PC-9 (cell line): ENCODE measurements around the gene KDM1A. TPM values are rescaled to one million over a fixed set of nuclear protein-coding genes. Genes with fewer than 3 reads are reported as not detected.

Source experiments
- BruUV-seq: library from RNA; stranded (reverse); fragments of 400-500 nt; replicated peaks from 2 replicates; lab custom pipeline; 2021; lab: Mats Ljungman, UMichigan
- CTCF ChIA-PET: fragments of 300-600 bp; sonication (Branson Sonifier 250); formaldehyde crosslinking; loops from one replicate; lab custom pipeline; 2022; ENCODE audit warnings: antibody characterized with exemption; lab: Charles Lee
- POLR2A ChIA-PET: fragments of 300-600 bp; sonication (Branson Sonifier 250); formaldehyde crosslinking; loops from one replicate; lab custom pipeline; 2022; ENCODE audit warnings: antibody characterized with exemption; ENCODE audit not compliant: unreplicated experiment; lab: Charles Lee
- DNase-seq, 2 experiments: peaks; one replicate each; pipeline versions ENCODE4 v3.0.0 to v3.0.0-alpha.2; 2015 to 2022; ENCODE audit warnings: mixed read lengths in 1 of 2
- H2AFZ ChIP-seq: fragments of 200-600 bp; sonication (generic); 2 replicates; pipeline ENCODE4 v1.8.1; 2017; ENCODE audit warnings: antibody characterized with exemption
- H3F3A ChIP-seq: fragments of 200-600 bp; sonication (generic); 2 replicates; pipeline ENCODE4 v1.8.1; 2017; ENCODE audit warnings: antibody characterized with exemption, mild to moderate bottlenecking, low read depth; ENCODE audit not compliant: insufficient read depth
- H3K27ac ChIP-seq: fragments of 200-600 bp; sonication (generic); 2 replicates; pipeline ENCODE4 v1.6.1; 2016; ENCODE audit warnings: mixed run types
- H3K27me3 ChIP-seq: fragments of 200-600 bp; sonication (generic); 2 replicates; pipeline ENCODE4 v1.6.1; 2016; ENCODE audit warnings: low read depth, mixed run types; ENCODE audit not compliant: insufficient read depth
- H3K36me3 ChIP-seq: fragments of 200-600 bp; sonication (generic); 2 replicates; pipeline ENCODE4 v1.6.1; 2016; ENCODE audit warnings: low read depth, mixed run types
- H3K4me1 ChIP-seq: fragments of 200-600 bp; sonication (generic); replicated peaks from 2 replicates; pipeline ENCODE4 v1.6.1; 2016; ENCODE audit warnings: mixed run types; ENCODE audit not compliant: insufficient read depth
- H3K4me2 ChIP-seq: fragments of 200-600 bp; sonication (generic); 2 replicates; pipeline ENCODE4 v1.6.1; 2017; ENCODE audit warnings: mixed run types
- H3K4me3 ChIP-seq: fragments of 200-600 bp; sonication (generic); 2 replicates; pipeline ENCODE4 v1.6.1; 2016; ENCODE audit warnings: mixed run types
- H3K79me2 ChIP-seq: fragments of 200-600 bp; sonication (generic); 2 replicates; pipeline ENCODE4 v1.6.1; 2017; ENCODE audit warnings: low read depth, mixed run types
- H3K9me2 ChIP-seq: fragments of 200-600 bp; sonication (generic); 2 replicates; pipeline ENCODE4 v1.8.1; 2017; ENCODE audit warnings: mild to moderate bottlenecking; ENCODE audit not compliant: insufficient read depth
- H3K9me3 ChIP-seq: fragments of 200-600 bp; sonication (generic); 2 replicates; pipeline ENCODE4 v1.8.1; 2016; ENCODE audit warnings: low read depth; ENCODE audit not compliant: insufficient read depth
- H4K20me1 ChIP-seq: fragments of 200-600 bp; sonication (generic); 2 replicates; pipeline ENCODE4 v1.8.1; 2017; ENCODE audit not compliant: insufficient read depth
- CTCF ChIP-seq: fragments of 200-600 bp; sonication (generic); conservative IDR thresholded peaks from 2 replicates; pipeline ENCODE4 v1.6.1; 2017; ENCODE audit warnings: mixed run types, antibody characterized with exemption, mild to moderate bottlenecking, moderate library complexity
- EZH2 ChIP-seq: fragments of 200-600 bp; sonication (generic); IDR thresholded peaks from 2 replicates; pipeline ENCODE4 v1.8.0; 2017; ENCODE audit warnings: antibody characterized with exemption, low read depth
- intact Hi-C: fragments of 100-400 bp; cut with micrococcal nuclease; formaldehyde crosslinking; loops from one replicate; pipeline ENCODE4 v1.10.0; 2022; ENCODE audit not compliant: unreplicated experiment
- total RNA-seq: library from RNA; stranded (reverse); gene quantifications from 2 replicates; pipeline ENCODE4 v1.2.3, GENCODE V29; 2021

The KDM1A gene
- total RNA-seq, 1 experiment from 2014 or later, result 213 TPM

GRCh38 chr1:23114424-23115079, 95.3 kb downstream of the KDM1A start:
- no peaks in the 10 kb centered on the region for H3K36me3 ChIP-seq
- peaks cover 7% of the 10 kb centered on the region for H3K4me1 ChIP-seq
- no peaks in the 10 kb centered on the region for H3K9me2 ChIP-seq
- no TSS peak for BruUV-seq
- TF ChIP-seq EZH2 (no peak), CTCF (no peak)
- H3K27ac ChIP-seq, result no peak overlapping the region
- no peaks in the 10 kb centered on the region for H4K20me1 ChIP-seq
- ChIA-PET CTCF (no interaction called here), POLR2A (interaction anchor here (0.6 kb wide), 1 partner anchor 577 kb away, joined by 4 read pairs; no protein-coding TSS in a partner anchor)
- H2AFZ ChIP-seq, result no peak overlapping the region
- H3K4me3 ChIP-seq, result no peak overlapping the region
- intact Hi-C loops, result no loop called here
- no peaks in the 10 kb centered on the region for H3K27me3 ChIP-seq
- H3K9me3 ChIP-seq, result no peaks in the 10 kb centered on the region
- no peak for DNase-seq
- no peaks in the 10 kb centered on the region for H3F3A ChIP-seq
- peaks cover 57% of the 10 kb centered on the region for H3K79me2 ChIP-seq
- no peak overlapping the region for H3K4me2 ChIP-seq

DNA sequence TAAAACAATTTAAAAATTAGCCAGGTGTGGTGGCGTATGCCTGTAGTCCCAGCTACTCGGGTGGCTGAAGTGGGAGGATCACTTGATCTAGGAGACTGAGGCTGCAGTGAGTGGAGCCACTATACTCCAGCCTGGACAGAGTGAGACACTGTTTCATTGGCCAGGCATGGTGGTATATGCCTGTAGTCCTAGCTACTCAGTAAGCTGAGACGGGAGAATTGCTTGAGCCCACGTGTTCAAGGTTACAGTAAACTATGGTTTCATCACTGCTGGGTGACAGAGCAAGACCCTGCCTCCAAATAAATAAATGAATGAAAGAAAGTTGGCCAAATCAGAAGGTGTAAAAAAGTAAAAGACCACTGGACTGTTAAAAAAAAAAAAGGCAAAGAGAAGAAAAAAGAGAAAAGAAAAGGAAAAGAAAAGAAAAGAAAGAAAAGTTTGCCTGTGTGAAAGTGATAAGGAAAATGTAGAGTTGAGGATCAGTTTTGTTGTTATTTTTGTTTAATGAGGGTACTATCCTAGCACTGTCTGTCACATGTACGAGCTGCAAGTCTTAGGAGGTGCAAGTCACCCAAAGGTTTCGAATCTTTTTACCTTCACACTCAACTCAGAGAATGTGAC, 97.1 kb downstream of the KDM1A start:
- no peak for TF ChIP-seq CTCF
- TF ChIP-seq EZH2, result no peak
- H4K20me1 ChIP-seq, result no peaks in the 10 kb centered on the region
- H3K27me3 ChIP-seq, result no peaks in the 10 kb centered on the region

DNA sequence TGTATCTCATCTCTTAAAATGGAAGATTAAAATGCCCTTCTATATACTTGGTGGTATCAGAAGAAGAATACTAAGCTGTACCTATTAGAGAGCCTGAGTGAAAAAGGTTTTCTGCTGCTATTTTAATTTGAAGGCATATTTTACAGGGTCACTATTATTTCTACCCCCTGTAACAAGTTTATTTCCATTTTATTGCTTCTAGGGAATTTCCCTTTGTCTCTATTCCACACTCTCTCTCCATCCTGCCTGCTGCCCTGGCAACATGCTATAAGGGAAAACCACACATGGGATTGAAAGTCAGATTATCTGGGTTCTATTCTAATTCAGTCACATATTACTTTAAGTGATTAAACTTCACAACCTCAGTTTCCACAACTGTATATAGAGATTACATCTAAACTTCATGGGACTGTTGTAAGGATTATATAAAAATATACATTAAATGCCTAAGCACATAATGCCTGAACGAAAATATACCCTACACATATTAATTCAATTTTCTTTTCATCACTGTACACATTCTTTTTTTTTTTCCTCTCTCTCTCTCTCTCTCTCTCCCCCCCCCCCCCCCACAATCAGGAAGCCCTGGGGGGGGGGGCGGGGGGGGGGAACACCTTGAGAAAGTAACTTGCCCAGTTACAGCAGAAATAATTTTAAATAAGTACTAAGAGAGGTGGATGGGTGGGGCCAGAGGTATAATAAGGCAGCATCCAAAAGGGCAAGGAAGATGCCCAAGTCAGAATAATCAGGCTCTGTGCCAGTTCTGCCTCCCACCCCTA, 97.8 kb downstream of the KDM1A start:
- CTCF ChIA-PET, result no interaction called here
- Histone ChIP-seq H2AFZ (no peak overlapping the region), H3K27ac (no peak overlapping the region), H3K4me2 (no peak overlapping the region), H3K4me1 (peaks cover 7% of the 10 kb centered on the region), H3K36me3 (no peaks in the 10 kb centered on the region), H3K79me2 (peaks cover 54% of the 10 kb centered on the region), H4K20me1 (no peaks in the 10 kb centered on the region), H3K4me3 (no peak overlapping the region), H3K27me3 (no peaks in the 10 kb centered on the region), H3K9me2 (no peaks in the 10 kb centered on the region), H3F3A (no peaks in the 10 kb centered on the region), H3K9me3 (no peaks in the 10 kb centered on the region)
- intact Hi-C loops, result loop anchor here (2.0 kb wide), 1 partner anchor 46 kb away; no protein-coding TSS in a partner anchor
- no peak for DNase-seq
- TF ChIP-seq CTCF (no peak), EZH2 (no peak)
- no TSS peak for BruUV-seq
- POLR2A ChIA-PET, result no interaction called here

More for the DNA sequence above, 97.1 kb downstream of the KDM1A start:
- no peaks in the 10 kb centered on the region for H3K9me2 ChIP-seq
- peaks cover 4% of the 10 kb centered on the region; the same call in 1 of the 2 replicates for H3K4me1 ChIP-seq
- H3K4me3 ChIP-seq, result no peak overlapping the region
- POLR2A ChIA-PET, result no interaction called here
- CTCF ChIA-PET, result no interaction called here
- no peak overlapping the region for H3K4me2 ChIP-seq
- DNase-seq, result no peak
- no peaks in the 10 kb centered on the region for H3F3A ChIP-seq
- H3K27ac ChIP-seq, result no peak overlapping the region
- no TSS peak for BruUV-seq
- no peak overlapping the region for H2AFZ ChIP-seq
- H3K9me3 ChIP-seq, result no peaks in the 10 kb centered on the region
- no peaks in the 10 kb centered on the region for H3K36me3 ChIP-seq
- intact Hi-C loops, result loop anchor here (2.0 kb wide), 1 partner anchor 46 kb away; no protein-coding TSS in a partner anchor
- peaks cover 55% of the 10 kb centered on the region for H3K79me2 ChIP-seq
